Medulla oblongata (tissue), 1 donor: ENCODE data around the gene CUBN.

Source experiments
- DNase-seq: peaks from one replicate; pipeline ENCODE4 v3.0.0-alpha.2; 2015; ENCODE audit errors: extremely low spot score

Gene CUBN

GRCh38 chr10:16989826-16990293 lies 139.8 kb downstream of the CUBN start:
- DNase-seq, result no peak

GRCh38 chr10:16988900-16989299 lies 140.7 kb downstream of the CUBN start:
- no peak for DNase-seq

GRCh38 chr10:16987976-16988610 lies 141.5 kb downstream of the CUBN start:
- no peak for DNase-seq

DNA sequence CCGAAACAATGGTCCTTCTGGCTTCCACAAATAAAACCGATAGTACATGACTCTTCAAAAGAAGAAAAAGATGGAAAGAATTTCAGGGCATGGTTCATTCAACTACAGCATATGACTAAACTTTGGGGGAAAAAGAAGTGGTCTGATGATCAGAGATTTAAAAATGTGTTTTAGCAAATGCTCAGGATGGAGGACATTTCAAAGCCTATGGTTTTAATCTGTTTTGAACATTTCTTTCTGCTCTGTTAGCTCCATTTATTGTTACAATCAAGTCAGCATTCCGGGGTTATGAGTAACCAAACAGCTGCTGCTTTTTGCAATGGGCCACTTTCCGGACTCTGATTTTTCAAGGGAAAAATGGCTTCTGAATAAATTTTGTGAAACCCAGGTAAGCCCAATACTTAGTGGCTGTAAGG lies 142.4 kb downstream of the CUBN start:
- no peak for DNase-seq

- DNase-seq, result peak; percentile 44
These were observed 143.0 kb downstream of the CUBN start for GRCh38 chr10:16986406-16987205.

GRCh38 chr10:16986082-16986405 lies 143.6 kb downstream of the CUBN start:
- no peak for DNase-seq

DNA sequence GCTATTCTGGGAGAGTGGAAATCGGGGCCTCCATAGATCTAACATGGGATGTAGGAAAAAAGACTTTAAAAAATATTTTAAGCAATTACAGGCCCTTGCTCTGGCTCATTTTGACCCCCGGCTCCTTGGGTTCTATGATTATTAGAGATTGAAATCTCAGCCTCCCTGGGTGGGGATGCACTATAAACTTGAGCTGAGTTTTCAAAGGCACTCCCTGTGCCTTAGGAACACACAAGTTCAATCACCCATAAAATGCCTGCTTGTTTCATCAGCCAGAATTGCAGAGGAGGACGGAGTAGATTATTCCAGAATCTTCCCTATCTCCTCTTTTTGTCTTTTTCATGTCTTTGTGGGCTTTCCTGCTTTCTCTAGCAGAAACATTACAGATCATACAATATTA lies 145.4 kb downstream of the CUBN start:
- DNase-seq, result no peak

DNA sequence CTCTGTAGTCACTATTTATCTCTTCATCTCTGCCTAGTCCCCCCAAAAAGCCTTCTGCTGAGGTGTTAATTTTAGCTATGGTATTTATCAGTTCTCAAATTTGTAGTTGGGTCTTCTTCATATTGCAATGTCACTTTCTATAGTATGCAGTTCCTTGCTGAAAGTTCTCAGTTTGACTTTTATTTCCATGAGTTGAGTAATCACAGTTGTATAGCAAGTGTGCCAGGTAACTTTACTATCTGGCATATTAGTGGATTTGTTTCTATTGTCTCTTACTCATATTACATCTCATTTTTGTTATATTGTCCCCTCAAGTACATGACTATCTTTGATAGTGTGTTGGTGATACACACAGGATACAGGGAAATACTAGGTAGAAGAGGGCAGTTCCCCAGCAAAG lies 152.8 kb downstream of the CUBN start:
- no peak for DNase-seq

DNA sequence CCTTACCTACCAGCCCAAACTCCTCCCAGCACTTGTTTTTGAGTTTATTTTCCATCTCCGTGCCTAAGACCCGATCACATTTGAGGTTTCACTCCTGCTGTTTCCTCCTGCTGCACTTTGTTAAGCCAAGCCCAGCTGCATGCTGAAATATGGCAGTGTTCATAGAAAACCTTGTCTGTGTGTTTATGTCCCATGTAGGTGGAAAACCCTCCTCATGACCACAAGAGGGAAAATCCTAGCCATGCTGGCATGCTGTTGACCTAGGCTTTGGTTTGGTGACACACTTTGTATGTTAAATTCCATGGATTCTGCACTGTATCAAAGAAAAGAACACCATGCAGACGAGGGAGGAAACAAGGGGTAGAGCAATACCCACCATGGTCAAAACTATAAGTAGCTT lies 154.4 kb downstream of the CUBN start:
- no peak for DNase-seq

- DNase-seq, result no peak
These were observed 161.1 kb downstream of the CUBN start for GRCh38 chr10:16968416-16969041.

DNA sequence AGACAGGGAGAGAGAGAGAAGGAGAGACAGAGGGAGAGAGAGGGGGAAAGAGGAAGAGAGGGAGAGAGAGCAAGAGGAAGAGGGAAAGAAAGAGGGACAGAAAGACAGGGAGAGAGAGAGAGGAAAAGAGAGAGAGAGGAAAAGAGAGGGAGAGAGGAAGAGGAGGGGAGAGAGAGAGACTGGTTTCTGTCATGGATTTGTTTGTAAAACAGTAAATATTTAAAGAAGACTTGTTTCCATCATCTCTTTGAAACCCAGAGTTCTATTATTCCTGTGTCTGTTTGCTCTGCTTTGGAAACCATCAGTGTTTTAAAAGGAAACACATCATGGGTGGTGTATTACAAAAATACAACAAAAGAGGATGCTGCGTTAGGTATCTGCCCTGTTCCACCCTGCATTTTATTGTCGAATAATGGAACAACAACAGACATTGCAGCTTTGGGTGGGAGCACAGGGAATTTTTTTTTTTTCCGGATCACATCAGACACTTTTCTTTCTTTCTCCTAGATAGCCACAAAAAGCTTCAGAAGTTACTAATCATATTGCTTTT lies 161.7 kb downstream of the CUBN start:
- DNase-seq, result no peak

GRCh38 chr10:16966991-16967865 lies 162.4 kb downstream of the CUBN start:
- DNase-seq, result no peak

DNA sequence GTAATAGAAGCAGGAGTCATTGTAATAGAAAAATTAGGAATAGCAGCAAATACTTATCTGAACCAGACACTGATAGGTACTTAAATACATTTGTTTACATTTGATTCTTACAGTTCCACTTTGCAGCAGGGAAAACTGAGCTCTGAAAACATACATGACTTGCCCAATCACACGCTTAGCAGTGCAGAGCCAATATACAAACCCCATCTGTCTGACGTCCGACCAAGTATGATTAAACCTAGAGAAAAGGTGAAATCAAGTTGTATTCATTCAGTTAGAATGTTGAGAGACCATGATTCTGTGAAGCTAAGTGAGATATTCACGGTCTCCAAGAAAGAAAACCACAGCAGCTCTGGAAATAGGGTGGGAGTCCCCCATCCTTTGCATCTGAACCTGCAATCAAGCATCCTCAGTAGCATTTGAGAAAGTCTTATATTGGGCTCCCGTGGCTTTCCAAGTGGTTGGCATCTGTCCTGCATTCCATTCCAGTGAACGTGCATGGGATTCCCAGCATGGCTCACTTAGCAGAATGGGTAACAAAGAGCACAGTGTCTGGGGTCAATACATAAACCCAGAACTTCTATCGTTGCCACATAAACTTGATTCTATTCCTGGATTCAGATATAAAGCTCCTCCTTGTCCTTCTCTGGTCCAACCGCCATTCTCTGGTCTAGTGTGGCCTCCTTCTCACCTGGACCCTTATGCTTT lies 163.7 kb downstream of the CUBN start:
- DNase-seq, result no peak

GRCh38 chr10:16965344-16965616 lies 164.3 kb downstream of the CUBN start:
- DNase-seq, result no peak

- DNase-seq, result no peak
These were observed 164.9 kb downstream of the CUBN start for GRCh38 chr10:16964576-16965343.

DNA sequence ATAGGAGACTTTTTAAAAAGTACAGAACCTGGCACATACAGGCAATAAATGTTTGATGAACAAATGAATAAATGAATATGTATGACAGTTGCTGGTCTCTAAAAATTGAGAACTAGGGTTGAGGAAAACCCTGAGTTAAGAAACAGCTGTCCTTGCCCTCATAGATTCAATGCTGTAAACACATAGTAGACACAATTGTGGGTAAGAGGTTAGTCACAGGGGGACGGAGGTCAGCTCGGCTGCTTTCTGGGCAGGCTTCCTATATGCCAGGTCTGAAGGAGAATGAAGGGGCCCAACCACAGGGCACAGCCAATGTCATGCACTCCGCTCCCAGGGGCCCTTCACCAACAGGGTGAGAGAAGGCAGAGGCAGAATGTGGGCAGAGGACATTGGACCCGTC lies 169.1 kb downstream of the CUBN start:
- no peak for DNase-seq

GRCh38 chr10:16957038-16957437 lies 172.6 kb downstream of the CUBN start:
- no peak for DNase-seq

- DNase-seq, result no peak
These were observed 175.2 kb downstream of the CUBN start for GRCh38 chr10:16954280-16955030.

GRCh38 chr10:16953270-16953669 lies 176.3 kb downstream of the CUBN start:
- no peak for DNase-seq

- no peak for DNase-seq
These were observed 177.0 kb downstream of the CUBN start for GRCh38 chr10:16952610-16953009.
